GM19035 (cell line): Measurements from ENCODE around the gene GRK7.

Experiments
- ATAC-seq: cut with Tn5 transposase; IDR thresholded peaks from one replicate; pipeline ENCODE4 v1.9.1; 2021; ENCODE audit not compliant: unreplicated experiment

The GRK7 gene, protein sequence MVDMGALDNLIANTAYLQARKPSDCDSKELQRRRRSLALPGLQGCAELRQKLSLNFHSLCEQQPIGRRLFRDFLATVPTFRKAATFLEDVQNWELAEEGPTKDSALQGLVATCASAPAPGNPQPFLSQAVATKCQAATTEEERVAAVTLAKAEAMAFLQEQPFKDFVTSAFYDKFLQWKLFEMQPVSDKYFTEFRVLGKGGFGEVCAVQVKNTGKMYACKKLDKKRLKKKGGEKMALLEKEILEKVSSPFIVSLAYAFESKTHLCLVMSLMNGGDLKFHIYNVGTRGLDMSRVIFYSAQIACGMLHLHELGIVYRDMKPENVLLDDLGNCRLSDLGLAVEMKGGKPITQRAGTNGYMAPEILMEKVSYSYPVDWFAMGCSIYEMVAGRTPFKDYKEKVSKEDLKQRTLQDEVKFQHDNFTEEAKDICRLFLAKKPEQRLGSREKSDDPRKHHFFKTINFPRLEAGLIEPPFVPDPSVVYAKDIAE (N-terminal part only)

DNA sequence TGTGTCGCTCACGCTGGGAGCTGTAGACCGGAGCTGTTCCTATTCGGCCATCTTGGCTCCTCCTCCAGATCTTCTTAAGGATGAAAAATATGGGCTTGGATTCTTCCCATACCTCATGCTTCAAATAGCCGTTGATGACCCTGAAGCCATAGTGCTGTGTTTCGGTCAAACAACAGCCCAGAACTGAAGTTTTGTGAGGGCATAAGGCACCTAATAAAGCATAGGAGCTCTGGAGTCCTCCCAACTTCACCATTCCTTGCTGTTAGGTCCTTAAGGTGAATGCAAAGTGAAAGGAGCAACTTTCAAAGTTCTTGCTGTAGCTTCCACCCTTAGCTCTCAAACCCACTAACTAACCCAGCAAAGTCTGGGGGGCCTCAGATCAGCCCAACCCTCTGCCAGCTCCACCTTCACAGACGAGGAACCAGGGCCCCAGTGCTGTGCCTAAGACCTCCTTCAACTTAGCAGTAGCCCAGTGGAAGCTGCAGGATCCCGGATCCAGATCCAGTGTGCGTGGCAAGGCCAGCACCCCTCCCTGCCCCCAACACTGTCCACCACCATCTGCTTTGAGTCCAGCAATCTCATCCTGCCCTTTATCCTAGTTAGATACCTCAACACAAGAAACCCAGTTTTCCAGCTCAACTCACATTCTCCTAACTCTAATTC lies at the start of gene GRK7:
Gene GRK7 (plus strand): TSS at position 321 of the 663 bp plus-strand sequence. CDS start 14,877 bp downstream, outside the sequence.
- no peak for ATAC-seq

DNA sequence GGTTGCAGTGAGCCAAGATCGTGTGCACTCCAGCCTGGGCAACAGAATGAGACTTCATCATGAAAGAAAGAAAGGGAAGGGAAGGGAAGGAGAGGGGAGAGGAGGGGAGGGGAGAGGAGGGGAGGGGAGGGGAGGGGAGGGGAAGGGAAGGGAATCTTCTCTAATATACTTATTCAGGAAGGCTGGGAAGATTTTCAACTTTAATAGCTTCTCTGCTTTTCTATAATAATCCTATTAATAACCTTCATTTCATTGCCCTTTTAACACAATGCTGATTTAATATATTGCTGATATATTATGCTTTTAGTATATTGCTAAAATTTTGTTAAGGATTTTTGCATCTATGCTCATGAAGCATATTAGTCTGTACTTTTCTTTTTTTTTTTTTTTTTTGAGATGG lies 48.5 kb upstream of the GRK7 start:
- no peak for ATAC-seq

DNA sequence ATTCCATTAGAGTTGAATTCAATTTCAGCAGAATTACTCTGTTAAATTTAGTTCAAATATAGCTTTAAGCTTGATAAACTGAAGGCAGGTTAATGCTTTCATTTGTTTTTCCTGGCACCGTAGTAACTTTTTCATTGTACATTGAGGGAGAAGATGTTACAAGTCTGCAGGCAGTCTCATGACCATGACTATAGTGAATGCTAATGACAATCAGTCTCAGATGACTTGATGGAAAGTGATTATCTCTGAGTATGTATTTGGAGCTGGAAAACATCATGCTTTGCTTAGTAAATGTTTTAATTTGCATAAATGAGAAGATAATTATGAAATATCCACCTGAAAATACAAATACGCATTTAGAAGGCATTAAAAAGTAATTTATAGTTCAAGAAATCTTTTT lies 41.1 kb upstream of the GRK7 start:
- no peak for ATAC-seq

DNA sequence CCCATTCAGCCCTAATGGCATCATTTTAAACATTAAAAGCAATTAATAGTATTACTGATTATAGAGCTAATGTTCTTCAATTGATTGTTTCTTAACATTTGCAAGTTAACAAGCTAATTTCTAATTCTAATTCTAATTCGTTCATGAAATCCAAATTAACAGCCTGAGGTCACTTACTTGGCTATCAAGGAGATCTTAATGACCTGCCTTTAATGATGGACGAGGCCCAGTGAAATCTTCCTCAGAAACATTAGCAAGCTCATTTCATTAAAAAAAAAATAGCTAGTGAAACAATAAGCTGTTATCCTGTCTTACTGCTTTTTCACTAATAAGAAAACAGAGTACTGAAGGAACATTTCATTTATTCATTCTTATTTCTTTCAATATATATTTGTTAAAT lies 40.6 kb upstream of the GRK7 start:
- no peak for ATAC-seq

DNA sequence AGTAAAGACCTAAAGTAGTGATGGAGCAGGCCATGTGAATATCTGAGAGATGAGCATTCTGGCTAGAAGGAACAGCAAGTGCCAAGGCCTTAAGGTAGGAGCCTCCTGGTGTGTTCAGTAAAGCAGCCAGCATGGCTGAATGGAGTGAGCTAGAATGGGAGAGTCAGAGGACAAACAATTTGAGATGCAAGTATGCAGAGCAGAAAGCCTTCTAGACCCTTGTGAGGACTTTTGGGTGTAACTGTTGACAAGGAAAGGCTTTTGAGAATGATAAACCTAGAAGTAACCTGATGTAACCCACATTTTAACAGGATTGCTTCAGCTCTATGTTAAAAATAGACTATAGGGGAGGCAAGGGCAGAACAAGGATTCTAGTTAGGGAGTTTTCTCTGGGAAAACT lies 40.0 kb upstream of the GRK7 start:
- no peak for ATAC-seq

DNA sequence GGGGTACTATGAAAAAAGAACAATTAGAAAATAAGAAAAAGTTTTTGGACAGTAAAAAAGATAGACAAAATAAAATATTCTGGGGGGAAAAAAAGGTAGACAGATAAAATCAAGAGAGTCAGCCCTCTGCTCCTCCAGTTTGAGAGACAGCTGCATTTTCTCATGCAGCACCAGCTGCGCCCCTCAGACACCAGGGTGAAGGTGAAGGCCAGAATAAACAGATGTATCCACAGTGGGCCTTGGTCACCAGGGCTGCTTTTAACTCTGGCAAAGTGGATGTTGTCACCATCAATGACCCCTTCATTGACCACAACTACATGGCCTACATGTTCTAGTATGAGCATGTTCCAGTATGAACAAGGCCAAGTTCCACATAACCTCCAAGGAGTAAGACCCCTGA lies 39.0 kb upstream of the GRK7 start:
- ATAC-seq, result no peak

DNA sequence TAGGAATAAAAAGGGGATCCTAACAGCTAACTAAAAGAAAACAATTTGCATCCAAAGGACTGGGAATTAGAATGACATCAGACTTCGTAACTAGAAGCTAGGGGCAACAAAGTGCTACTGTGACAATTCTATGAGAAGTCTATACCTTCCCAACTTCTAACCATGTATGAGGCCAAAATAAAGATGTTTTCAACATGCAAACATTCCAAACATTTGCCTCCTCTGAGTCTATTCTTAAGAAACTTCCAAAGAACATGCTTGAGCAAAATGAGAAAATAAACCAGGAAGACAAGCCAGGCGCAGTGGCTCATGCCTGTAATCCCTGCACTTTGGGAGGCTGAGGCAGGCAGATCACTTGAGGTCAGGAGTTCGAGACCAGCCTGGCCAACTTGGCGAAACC lies 38.2 kb upstream of the GRK7 start:
- ATAC-seq, result no peak

DNA sequence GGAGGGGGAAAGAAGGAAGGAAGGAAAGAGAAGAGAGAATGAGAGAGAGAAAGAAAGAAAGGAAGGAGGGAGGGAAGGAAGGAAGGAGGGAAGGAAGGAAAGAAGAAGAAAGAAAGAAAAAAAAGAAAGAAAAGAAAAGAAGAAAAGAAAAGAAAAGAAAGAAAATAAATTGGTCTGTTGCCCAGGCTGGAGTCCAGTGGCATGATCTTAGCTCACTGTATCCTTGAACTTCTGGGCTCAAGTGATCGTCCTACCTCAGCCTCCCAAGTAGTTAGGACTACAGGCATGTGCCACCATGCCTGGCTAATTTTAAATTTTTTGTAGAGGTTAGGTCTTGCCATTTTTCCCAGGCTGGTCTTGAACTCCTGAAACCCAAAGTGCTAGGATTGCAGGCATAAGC lies 36.7 kb upstream of the GRK7 start:
- no peak for ATAC-seq

DNA sequence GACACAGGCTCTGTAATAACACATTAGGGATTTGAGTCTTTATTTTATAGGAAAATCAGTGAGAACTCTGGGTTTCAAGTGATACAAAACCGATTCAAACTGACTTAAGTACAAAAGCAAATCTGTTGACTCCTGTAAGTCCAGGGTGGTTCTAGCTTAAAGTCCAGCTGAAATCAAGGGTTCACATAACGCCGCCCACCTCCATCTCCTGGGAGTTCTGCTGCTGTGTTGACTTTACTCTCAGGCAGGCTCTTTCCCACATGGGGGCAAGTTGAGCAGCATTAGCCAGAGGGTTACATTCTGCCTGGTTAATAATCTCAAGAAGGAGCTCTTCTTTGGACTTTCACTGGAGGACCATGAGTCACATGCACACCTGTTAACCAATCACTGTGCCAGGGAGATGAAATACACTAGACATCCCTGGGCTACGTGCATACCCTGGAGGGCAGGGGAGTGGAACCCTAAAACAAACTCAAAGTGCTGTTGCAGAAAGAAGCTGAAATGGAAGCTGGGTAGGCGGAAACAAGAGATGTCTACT lies 34.8 kb upstream of the GRK7 start:
- no peak for ATAC-seq

DNA sequence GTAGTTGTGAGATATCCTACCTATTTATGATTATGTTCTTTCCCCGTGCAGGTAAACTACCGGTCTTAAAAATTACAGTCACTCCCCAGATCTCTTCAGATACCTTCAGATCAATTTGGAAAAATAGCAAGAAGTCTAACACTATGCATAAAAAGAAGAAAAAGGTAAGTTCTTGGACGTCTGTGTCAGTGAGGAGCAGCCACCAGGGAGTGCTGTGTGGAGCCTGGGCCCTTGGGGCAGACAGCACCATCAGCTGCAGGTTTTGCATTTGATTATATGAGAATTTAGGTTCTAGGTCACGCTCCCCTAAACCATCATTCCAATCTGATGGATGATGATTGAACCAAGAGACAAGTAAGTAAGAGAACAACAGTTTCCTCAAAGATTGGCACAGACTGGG lies 34.0 kb upstream of the GRK7 start:
- ATAC-seq, result no peak

DNA sequence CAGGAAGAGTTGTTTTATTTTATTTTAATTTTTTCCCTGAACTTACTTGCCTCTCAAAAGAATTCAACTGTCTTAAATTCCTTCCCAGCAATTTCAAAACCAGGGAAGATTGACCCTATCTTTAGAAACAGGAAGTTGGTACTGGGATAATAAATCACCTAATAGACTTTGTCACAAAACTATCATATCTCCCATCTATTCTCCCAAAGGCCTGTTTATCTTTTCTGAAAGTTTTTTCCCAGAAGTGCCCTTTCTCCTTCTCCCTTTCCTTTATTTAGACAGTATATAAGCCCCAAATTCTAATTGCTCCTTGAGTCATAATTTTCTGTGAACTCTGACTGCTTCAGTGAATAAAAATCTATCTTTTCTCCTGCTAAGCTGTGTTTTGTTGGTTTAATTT lies 28.0 kb upstream of the GRK7 start:
- ATAC-seq, result no peak

DNA sequence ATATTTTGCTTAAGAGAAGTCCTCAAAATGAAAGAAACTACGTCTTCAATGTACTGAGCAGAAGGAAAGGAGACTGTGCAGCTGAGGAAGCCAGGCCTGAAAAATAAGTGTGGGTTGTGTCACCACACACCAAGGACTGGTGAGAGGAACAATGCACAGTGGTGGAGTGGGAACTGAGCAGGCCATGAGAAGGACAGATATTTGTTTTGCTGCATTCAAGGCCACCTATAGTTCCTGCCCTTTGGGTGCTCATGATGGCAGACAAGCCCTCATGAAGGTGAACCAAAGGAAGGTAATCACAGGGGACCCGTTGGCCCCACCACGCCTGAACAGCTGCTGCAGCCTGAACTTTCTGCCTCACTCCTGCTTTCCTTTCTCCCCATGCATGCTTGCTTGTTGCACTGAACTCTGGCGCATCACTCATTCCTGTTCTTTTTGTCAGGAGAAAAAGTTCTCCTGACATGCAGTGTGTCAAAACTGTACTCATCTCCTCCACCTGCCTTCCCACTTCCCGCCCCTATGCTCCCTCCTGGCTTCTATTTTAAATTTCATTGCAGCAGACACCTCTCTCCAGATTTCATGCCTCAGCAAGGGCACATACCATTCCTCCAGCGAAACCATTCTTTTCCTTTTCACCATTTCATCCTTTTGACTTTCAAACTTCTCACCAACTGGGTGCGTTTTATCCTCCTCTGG lies 27.3 kb upstream of the GRK7 start:
- ATAC-seq, result no peak

DNA sequence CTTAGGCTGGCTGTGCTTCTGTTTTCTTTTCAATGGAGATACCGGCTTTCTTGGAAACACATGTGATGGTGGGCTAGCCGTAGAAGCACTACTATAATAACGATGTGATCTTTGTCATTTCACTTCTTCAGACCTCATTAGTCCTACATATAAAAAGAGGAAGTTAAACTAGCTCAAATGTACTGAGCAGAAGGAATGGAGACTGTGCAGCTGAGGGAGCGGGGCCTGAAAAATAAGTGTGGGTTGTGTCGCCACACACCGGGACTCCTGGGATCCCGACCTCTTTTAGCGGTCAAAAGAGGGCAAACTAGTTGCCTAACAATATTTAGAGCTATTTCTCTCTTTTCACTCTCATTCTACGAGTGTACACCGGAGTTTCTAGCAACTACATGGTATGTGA lies 26.1 kb upstream of the GRK7 start:
- ATAC-seq, result no peak

DNA sequence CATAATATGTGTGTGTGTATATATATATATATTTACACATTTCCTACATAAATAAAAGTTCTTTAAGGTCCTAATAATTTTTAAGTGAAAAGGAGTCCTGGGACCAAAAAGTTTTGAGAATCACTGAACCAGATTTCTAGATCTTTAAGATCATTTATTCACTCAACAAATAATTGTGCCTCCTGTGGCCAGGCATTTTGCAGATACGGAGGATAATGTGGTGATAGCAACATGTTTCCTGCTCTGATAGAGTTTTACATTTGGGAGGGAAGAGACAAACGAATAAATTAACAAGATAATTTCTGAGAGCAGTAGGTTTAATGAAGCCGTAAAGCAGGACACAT lies 25.6 kb upstream of the GRK7 start:
- ATAC-seq, result no peak

DNA sequence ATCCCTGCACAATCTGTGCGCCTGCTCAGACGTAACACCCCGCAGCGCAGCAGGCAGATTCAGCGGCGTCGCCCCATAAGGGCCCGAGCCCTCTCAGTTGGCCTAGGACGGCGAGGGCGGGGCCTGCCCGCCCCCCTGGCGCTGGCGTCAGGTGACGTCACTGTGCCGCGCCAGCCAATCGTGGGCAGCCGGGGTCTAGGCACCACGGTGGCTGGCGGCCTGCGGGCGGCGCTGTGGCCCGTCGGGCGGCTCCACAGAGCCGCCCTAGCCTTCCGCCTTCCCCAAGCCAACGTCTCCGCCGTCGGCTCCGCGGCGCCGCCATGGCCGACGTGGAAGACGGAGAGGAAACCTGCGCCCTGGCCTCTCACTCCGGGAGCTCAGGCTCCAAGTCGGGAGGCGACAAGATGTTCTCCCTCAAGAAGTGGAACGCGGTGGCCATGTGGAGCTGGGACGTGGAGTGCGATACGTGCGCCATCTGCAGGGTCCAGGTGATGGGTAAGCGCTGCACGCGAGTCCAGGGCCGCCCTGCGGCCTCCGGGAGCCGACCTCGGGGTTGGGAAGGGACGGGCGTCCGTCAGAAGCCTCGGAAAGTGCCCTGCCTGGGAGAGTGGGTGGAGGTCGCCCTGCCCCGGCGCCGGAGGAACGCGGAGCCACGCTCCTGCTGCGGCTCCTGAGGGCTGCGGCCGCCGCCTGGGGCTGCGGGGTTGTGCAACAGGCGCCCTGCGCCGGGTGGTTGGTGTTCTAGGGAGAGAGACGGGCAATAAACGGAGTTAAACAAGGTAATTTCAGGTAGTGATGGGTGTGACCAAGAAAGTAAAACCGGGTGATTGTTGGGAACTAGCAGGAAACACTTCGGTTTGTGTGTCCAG lies 25.0 kb upstream of the GRK7 start, which contains the start of gene RNF7:
Gene RNF7 (plus strand): TSS at position 277 of the 869 bp plus-strand sequence. CDS start 44 bp downstream, at position 321.
- peak; percentile 90 for ATAC-seq

DNA sequence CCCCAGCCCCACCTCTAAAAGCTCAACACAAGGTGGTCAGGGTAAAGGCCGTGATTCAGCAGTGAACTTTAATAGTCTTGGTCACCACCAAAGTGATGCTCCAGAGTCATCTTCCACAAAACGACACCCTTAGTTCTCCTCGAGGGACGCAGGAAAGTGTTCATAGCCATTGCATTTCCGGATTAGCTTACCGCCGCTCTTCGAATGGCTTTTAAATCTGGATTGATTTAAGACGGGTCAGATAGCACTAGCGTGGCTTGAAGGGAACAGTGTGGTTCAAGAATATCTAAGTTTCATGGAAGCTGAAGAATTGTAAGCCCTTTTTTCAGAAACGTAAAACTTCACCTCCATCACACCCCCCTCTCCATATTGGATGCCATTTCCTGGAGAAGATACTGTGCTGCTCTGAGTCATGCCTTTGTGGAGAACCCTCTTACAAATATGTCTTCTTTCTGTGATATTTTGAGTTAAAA lies 24.3 kb upstream of the GRK7 start:
- ATAC-seq, result no peak

DNA sequence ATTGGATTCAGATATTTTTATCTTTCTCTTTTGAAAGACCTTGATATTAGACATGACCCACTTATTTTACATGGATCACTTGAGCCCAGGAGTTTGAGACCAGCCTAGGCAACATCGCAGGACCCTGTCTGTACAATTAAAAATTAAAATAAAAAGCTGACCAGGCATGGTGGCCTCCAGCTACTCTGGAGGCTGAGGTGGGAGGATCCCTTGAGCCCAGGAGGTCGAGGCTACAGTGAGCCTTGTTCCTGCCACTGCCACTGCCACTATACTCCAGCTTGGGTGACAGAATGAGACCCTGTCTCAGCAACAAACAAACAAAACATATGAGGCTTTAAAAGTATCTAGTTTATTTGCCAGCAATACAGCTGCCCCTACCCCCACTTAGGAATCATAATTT lies 23.5 kb upstream of the GRK7 start:
- ATAC-seq, result no peak

DNA sequence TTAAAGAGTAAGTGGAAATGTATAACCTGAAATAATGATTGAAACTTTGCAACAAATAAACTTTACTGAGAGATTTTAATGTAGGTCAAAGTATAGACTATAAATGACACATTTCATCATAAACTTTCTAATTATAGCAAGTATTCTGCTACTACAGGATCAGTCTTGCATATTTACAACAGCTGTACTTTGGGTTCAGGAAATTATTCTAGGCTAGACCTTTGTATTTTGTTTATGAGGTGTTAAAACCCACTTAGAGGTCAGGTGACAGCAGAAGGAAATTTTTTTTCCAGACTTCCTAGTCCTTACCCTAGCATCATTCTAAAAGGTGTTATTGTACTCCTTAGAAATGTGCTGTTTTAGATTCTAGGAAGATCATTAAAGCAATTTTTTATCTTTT lies 22.9 kb upstream of the GRK7 start:
- ATAC-seq, result no peak

DNA sequence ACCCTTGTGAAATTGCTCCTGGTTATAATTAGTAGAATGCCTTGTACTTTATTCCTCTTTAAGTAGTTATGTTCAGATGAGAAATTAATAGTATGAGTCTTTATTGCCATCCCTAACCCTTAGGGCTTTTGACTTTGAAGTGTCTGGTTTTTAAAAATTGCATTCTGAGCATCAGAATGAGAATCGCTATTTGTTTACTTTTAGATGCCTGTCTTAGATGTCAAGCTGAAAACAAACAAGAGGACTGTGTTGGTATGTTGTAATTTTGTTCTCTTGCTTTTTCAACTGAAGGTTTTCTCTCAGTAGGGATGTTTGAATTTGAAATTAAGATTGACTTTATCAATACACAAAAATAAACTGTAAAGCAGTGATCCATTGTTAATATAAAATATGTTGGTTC lies 19.9 kb upstream of the GRK7 start:
- no peak for ATAC-seq

DNA sequence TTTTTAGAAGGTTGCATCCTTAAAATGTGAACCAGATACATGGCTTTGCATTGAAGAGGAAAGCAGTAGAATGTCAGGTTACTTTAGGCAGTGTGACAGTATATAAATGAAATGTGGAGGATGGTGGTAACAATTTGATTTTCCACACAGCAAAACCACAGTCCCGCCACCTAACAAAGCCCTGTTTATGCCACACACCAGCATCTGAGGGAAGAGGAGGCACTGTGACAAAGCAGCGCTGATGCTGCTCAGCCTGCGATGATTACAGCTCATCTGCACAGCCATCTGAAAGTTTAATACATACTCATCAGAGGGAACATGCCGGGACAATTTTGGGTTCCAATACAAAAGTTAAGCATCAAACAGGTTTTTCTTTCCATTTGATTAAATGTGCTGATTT lies 16.2 kb upstream of the GRK7 start:
- ATAC-seq, result no peak

DNA sequence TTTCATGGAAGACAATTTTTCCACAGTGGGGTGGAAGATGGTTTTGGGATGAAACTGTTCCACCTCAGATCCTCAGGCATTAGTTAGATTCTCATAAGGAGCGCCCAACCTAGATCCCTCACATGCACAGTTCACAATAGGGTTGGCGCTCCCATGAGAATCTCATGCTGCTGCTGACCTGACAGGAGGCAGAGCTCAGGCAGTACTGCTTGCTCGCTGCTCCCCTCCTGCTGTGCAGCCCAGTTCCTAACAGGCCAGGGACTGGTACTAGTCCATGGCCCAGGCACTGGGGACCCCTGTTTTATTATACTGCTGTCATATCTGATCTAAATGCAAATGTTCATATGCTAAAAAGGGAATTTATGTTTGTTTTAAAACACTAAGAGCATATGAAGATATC lies 9.8 kb upstream of the GRK7 start:
- ATAC-seq, result no peak
